ENCODE results near the gene CUEDC1. TPM values are rescaled to one million over a fixed set of nuclear protein-coding genes. Genes with fewer than 3 reads are reported as not detected.

The CUEDC1 gene
- total RNA-seq, 2 donors from 2014 or later = 0.19 TPM; not detected in 1

- no peak overlapping the region for H3K27ac Mint-ChIP-seq
- H3K9me3 Mint-ChIP-seq = no peaks in the 10 kb centered on the region
- H3K27me3 Mint-ChIP-seq = peaks cover 39 to 61% of the 10 kb centered on the region in 2 donors
- ATAC-seq = no peak
- peaks cover 0 to 7% of the 10 kb centered on the region in 2 donors for H3K4me1 Mint-ChIP-seq (ENCODE audit: low read depth in 2 of 2)
- H3K4me3 Mint-ChIP-seq = no peak overlapping the region
- DNase-seq (ENCODE audit: low spot score) = no peak
- no peaks in the 10 kb centered on the region for H3K36me3 Mint-ChIP-seq
These were observed 143.5 kb downstream of the CUEDC1 start for GRCh38 chr17:57811638-57812280.

Other genes with a start within 250 kb of the CUEDC1 start
- not detected for gene CCDC182, start 210.1 kb downstream of the CUEDC1 start, total RNA-seq
- 10 to 100 TPM; 55.3 to 65.0 TPM for gene MRPS23, start 105.4 kb downstream of the CUEDC1 start, total RNA-seq
- gene VEZF1, start 32.8 kb upstream of the CUEDC1 start, total RNA-seq = 10 to 100 TPM; 29.1 to 31.8 TPM
- 100 to 1,000 TPM; 327 to 426 TPM for gene SRSF1, start 51.8 kb upstream of the CUEDC1 start, total RNA-seq
- gene DYNLL2, start 128.0 kb upstream of the CUEDC1 start, total RNA-seq = 10 to 100 TPM; 27.9 to 37.9 TPM
- gene OR4D1, start 193.0 kb upstream of the CUEDC1 start, total RNA-seq = under 1 TPM in 1 of 2 donors, not detected in 1; 0.25 TPM
- not detected for gene OR4D2, start 211.6 kb upstream of the CUEDC1 start, total RNA-seq
- not detected for gene EPX, start 237.3 kb upstream of the CUEDC1 start, total RNA-seq